HL-60 (cell line): ENCODE measurements around the gene CYB5RL.

Experiments used
- CTCF ChIP-seq: IDR thresholded peaks from one replicate; pipeline ENCODE4 v1.5.1; 2011; ENCODE audit warnings: low read length, control low read depth, inconsistent platforms; ENCODE audit not compliant: insufficient read depth
- GABPA ChIP-seq: IDR thresholded peaks from 2 replicates; pipeline ENCODE4 v1.6.1; 2012; ENCODE audit warnings: low read depth
- POLR2AphosphoS5 ChIP-seq: IDR thresholded peaks from 2 replicates; pipeline ENCODE4 v1.6.1; 2012; ENCODE audit warnings: low read depth
- SPI1 ChIP-seq: IDR thresholded peaks from 2 replicates; pipeline ENCODE4 v1.6.1; 2012; ENCODE audit warnings: low read depth, mild to moderate bottlenecking, borderline replicate concordance

DNA sequence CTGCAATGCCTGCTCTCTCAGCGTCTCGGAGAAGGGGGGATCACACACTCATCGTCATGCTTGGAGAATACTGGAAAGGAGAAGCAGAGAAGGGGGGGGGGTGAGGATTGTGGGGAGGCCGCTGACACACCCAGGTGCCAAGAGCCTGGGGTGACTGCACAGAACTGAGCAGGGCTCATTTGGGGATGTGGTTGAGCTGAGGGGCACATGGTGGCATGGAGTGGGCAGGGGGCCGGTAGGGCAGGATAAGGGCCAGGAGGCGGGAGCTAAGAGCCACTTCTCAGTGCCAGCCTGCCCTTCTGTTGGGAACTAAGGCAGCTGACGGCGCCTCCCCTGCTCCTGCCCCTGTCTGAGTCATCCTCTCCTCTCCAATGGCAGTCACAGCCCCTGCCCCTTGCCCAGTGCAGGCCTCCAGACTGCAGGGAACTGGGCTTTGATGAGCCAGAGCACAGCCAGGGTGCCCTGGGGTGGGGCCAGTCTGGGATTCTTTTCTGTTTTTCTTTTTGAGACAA is 27.3 kb upstream of the CYB5RL start:
- no peak for TF ChIP-seq CTCF
- TF ChIP-seq SPI1, result no peak; the same call in 1 of the 2 replicates
- TF ChIP-seq POLR2AphosphoS5, result 0 out of 2 replicates have a peak, but pooled peaks have one; percentile 23
- no peak for TF ChIP-seq GABPA
